Stimulated activated CD4-positive, alpha-beta T cell treated with anti-CD3 and anti-CD28 coated beads, Interleukin-2, amount 100 ng/mL, for 48 hours (primary cell): ENCODE measurements around the gene ZNF100.
"Not testable (repeated sequence)": the region's sequence is repeated elsewhere in the genome, so short reads cannot be mapped to it uniquely, and the experiment has no call there.

Experiments
- DNase-seq, 2 donors: peaks; one replicate each; pipeline ENCODE4 v3.0.0-alpha.2; 2020

Gene ZNF100

GRCh38 chr19:21699197-21699596, 68.2 kb downstream of the ZNF100 start:
- DNase-seq: no peak

GRCh38 chr19:21698215-21698614, 69.2 kb downstream of the ZNF100 start:
- DNase-seq: no peak

- no peak for DNase-seq
These were observed 69.7 kb downstream of the ZNF100 start for GRCh38 chr19:21697698-21698097.

GRCh38 chr19:21694171-21694906, 73.0 kb downstream of the ZNF100 start:
- no peak for DNase-seq

DNA sequence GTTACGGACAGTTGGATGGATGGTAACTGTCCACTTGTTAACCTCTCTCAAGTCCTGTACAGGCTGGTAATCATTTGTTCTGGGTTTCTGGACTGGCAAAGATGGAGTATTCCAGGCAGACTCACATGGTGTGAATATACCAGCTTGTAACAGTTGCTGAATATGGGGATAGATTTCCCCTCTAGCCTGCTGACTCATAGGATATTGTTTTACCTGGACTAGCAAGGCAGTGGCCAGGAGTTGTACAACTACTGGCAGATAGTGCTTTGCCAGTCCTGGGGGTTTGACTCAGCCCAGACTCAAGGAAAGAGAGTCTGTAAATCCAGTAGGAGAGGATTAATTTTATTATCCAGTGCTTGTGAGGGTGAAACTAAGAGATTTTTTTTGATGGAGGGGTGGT, 74.0 kb downstream of the ZNF100 start:
- no peak for DNase-seq

- DNase-seq: no peak
These were observed 75.7 kb downstream of the ZNF100 start for GRCh38 chr19:21691661-21692060.

DNA sequence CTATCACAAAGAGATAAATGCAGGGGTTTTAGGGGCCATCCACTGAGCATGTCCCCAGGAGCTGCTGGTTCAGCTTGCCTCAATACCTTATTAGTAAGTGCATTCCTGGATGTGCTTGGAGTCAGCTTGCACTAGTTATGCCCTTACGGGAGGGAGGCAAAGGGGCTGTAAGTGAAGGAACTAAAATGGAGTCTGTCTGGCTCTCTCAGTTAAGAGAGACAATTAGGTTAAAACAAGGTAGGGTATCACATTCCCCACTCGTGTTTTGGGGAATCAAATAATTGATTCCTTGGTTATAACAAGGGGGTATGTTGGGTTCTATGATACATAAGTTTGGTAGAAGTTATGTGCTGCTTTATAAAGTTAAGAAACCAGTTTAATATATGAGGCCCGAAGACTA, 78.9 kb downstream of the ZNF100 start:
- DNase-seq: no peak

GRCh38 chr19:21680671-21681070, 86.7 kb downstream of the ZNF100 start:
- no peak for DNase-seq

- DNase-seq: no peak
These were observed 87.4 kb downstream of the ZNF100 start for GRCh38 chr19:21680026-21680425.

DNA sequence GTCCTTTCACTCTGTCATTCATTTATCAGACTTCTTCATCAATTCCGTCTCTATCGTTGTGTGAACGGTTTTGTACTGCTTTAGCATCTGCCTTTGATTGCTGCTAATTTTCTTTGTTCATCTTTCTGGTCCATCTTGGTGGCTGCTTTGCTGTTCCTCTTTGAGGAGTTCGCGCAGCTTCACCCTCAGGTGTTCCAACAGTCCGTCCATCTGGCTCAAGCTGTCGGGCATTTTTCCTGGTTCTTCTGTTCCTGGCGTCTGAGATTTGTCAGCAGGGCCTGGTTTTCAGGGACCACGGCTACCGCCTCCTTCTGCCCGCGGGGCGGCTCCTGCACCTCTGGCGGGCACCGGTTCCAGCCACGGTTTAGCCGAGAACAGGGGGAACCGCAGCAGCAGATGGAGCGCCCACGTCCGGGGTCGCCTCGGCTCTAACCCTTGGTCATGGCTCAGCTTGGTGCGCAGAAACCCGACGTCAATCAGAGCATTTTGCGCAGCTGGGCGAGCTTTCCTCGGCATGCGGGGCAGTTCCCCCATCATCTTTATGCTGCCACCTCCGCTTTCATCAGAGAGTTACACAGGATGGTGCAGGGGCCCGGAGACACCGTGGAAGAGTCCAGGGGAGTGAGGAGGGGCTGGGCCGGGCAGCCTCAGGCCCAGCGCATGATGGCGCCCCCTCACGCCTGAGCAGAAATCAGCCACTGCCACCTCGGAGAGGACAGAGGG, 89.5 kb downstream of the ZNF100 start:
- DNase-seq: no peak

GRCh38 chr19:21674454-21674853, 92.9 kb downstream of the ZNF100 start:
- no peak for DNase-seq

DNA sequence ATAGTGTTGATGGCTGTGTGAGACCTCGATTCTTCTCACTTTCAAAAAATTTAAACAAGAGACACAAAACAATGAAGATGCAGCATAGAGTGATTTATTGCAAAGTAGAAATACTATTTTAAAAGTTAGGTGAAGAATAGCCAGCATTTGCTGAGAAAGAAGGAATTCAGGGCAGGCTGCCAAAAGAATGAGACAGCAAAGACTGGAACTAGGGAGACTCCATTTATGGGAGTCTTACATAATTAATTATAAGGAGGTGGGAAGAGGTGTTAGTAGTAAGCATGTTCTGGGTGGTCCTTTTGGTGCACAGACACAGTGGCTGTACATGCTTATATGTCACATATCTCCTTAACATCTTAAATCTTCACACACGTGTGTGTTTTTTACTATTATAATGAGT, 93.9 kb downstream of the ZNF100 start:
- DNase-seq: not testable (repeated sequence)
